Frontal cortex (tissue), 4 donors: ENCODE results near the gene NOTCH1. TPM values are rescaled to one million over a fixed set of nuclear protein-coding genes. Genes with fewer than 3 reads are reported as not detected.

Experiments
- DNase-seq, 2 donors: peaks; one replicate each; pipeline ENCODE4 v3.0.0; 2012; ENCODE audit warnings: low spot score in 2 of 2
- FAIRE-seq: peaks from 2 replicates; lab custom pipeline; 2012; peaks lifted over from hg19 to GRCh38; lab: Jason Lieb, UNC
- total RNA-seq: library from RNA; depleted of rRNA; stranded (reverse); fragments of >200 nt; gene quantifications from one replicate; pipeline ENCODE4 v1.2.3, GENCODE V29; 2014
- donor health status: control.
- donor health status: control.
- donor health status: control.

NOTCH1 gene
- total RNA-seq, 1 donor from 2014 or later = 15.9 TPM

GRCh38 chr9:136536721-136537241 lies 9.1 kb downstream of the NOTCH1 start:
- FAIRE-seq (no peak), DNase-seq (no peak)

GRCh38 chr9:136536051-136536720 lies 9.7 kb downstream of the NOTCH1 start:
- DNase-seq = no peak
- no peak for FAIRE-seq

- no peak for FAIRE-seq
- DNase-seq = no peak
Observed at GRCh38 chr9:136535070-136535469, 10.8 kb downstream of the NOTCH1 start.

- FAIRE-seq = no peak
Observed at GRCh38 chr9:136534366-136534765, 11.5 kb downstream of the NOTCH1 start.

GRCh38 chr9:136533775-136534157 lies 12.1 kb downstream of the NOTCH1 start:
- no peak for FAIRE-seq

More at GRCh38 chr9:136534366-136534765, 11.5 kb downstream of the NOTCH1 start:
- DNase-seq = no peak

GRCh38 chr9:136532799-136533774 lies 12.8 kb downstream of the NOTCH1 start:
- FAIRE-seq = no peak
- no peak for DNase-seq

More at GRCh38 chr9:136533775-136534157, 12.1 kb downstream of the NOTCH1 start:
- no peak for DNase-seq

- DNase-seq = no peak
- no peak for FAIRE-seq
Observed at GRCh38 chr9:136531904-136532798, 13.7 kb downstream of the NOTCH1 start.

- DNase-seq (no peak), FAIRE-seq (no peak)
Observed at GRCh38 chr9:136531186-136531903, 14.5 kb downstream of the NOTCH1 start.

GRCh38 chr9:136530461-136531089 lies 15.3 kb downstream of the NOTCH1 start:
- no peak for FAIRE-seq

GRCh38 chr9:136529516-136530460 lies 16.1 kb downstream of the NOTCH1 start:
- no peak for DNase-seq
- no peak for FAIRE-seq

More at GRCh38 chr9:136530461-136531089, 15.3 kb downstream of the NOTCH1 start:
- DNase-seq = no peak

GRCh38 chr9:136528716-136529341 lies 17.0 kb downstream of the NOTCH1 start:
- DNase-seq = no peak
- no peak for FAIRE-seq

- DNase-seq (no peak), FAIRE-seq (no peak)
Observed at GRCh38 chr9:136527721-136528710, 17.8 kb downstream of the NOTCH1 start.

GRCh38 chr9:136527131-136527530 lies 18.7 kb downstream of the NOTCH1 start:
- FAIRE-seq = no peak
- DNase-seq = no peak

- FAIRE-seq (no peak), DNase-seq (peak; percentile 70 to 86)
Observed at GRCh38 chr9:136526625-136527066, 19.2 kb downstream of the NOTCH1 start.

GRCh38 chr9:136525841-136526499 lies 19.9 kb downstream of the NOTCH1 start:
- no peak for FAIRE-seq
- peak; percentile 78 to 91 for DNase-seq
